GM18519 (cell line): Measurements from ENCODE around the gene CHD1L.
"Not testable (repeated sequence)": the region's sequence is repeated elsewhere in the genome, so short reads cannot be mapped to it uniquely, and the experiment has no call there.

Experiments
- ATAC-seq: cut with Tn5 transposase; IDR thresholded peaks from one replicate; pipeline ENCODE4 v1.9.1; 2021; ENCODE audit warnings: mild to moderate bottlenecking, moderate library complexity; ENCODE audit not compliant: unreplicated experiment, low FRiP score

Gene CHD1L

DNA sequence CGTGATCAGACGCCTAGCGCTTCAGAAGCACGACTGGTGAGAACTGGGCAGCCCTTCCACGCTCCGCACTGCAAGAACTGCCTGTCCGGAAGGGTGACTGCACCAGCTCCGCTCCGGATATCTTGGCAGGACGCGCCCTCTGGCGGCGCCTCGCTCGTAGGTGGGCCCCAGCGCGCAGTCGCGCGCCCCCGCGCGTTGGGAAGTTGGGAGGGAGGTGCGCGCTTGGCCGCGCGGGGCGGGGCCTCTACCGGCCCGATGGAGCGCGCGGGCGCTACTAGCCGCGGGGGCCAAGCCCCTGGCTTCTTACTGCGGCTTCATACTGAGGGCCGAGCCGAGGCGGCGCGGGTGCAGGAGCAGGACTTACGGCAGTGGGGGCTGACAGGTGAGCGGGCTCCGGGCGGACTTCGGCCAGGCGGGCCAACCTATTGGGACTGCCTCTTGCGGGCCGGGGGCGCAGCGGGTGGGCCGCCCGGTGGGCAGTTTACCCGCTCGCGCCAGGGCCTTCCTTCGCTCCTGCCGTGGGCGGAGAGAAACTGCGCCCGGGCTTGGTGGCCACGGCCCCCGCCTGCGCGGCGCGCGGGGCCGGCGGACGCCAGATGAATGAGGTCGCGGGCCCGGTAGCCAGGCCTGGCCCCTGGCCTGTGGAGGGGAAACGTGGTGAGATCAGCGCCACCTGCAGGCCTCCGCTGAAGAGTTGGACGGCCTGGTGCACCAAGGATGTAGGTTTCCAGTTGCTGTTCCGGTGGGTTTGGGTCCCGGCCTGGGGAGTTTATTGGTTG, at the start of gene CHD1L:
Gene CHD1L (plus strand): TSS at position 236 of the 779 bp plus-strand sequence. CDS start 20 bp downstream, at position 256.
- ATAC-seq, result peak; percentile 85

- ATAC-seq, result not testable (repeated sequence)
Measured at GRCh38 chr1:147197324-147197723, 45.2 kb upstream of the CHD1L start.

DNA sequence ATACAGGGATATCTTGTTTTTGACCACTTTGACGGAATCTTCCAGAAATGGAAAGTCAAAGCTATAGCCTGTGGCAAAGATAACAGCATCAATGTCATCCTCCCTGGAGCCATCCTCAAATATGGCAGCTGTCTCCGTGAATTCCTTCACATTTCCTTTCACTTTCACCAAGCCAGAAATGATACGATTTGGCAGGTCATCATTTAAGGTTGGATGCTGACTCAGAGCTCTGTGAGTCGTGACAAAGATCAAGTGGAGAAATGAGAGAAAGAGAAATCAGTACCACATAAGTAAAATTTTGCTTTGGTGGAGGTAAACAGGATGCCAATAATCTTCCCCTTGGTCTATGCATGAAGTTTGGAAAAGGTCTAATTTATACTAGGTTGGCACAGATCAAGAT, 41.2 kb upstream of the CHD1L start:
- ATAC-seq, result no peak

DNA sequence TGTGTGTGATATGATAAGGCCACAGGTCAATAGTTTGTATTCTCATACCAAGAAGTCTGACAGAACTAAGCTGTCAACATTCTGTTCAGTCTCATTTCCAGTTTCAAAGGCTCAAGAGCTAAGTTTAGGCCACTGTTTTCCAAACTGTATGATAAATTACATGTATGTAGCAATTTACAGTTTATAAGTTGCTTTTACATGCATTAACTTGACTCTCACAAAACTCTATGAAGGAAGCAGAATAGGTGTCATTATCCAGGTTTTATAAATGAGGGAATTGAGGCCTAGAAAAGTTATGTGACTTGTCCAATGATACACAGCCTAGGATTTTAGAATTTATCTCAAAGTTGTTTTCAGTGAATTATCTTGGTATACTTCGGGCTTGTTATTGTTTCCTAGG, 40.7 kb upstream of the CHD1L start:
- ATAC-seq, result no peak

- no peak for ATAC-seq
Measured at GRCh38 chr1:147202576-147202975, 39.9 kb upstream of the CHD1L start.

- no peak for ATAC-seq
Measured at GRCh38 chr1:147204080-147204479, 38.4 kb upstream of the CHD1L start.

- ATAC-seq, result no peak
Measured at GRCh38 chr1:147207192-147207591, 35.3 kb upstream of the CHD1L start.

DNA sequence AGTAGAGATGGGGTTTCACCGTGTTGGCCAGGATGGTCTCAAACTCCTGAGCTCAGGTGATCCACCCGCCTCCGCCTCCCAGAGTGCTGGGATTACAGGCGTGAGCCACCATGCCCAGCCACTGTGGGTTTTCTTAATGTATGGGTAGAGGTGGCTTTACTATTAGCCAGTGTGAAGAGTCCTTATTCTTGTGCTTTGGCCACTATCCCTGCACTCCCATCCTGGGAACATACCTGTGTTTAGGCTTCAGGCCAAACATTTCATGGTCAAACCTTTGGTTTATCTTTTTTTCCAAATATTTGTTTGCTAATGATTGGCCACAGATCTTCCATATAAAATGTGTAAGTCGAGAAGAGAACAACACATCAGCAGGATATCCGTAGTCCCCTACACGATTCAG, 33.9 kb upstream of the CHD1L start:
- no peak for ATAC-seq

DNA sequence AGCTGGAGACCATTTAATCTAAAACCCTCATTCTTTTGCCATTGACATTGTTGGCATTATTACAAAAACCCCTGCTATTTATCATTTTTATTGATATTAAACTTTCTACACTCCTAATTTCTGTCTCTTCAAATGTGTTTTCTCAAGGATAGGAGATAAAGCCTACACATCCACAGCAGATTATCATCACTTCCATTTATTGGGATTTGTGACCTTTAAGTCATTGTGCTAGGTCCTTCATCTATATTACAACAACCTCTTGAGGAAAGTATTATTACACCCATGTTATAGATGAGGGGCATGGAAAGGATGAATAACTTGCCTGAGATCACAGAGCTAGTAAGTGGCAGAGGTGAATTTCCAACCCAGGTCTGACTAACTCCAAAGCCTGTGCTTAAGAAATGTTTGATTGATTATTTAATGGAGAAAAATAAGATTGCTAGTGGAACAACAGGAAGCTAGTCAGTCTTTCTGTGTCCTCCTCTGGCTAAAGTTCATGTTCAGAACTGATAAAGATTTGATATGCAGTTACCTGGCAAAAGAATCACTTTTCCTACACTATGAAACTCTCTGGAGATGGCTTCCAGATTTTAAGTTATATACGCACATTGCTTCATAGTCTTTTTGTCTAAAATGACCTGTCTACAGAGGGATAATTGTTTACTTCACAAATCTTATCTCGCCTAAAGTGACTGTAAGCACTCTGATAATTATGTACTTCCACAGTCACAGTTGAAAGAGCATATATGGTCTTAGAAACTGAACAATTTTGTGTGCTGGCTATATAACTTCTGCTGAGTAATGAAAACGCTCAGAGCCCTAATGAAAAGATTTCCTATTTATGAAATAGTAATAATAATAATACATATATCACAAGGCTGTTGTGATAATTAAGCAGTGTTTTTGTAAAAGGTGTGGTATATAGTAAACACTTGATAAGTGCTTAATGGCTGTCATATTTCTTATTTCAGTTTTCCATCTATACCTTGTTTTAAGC, 32.4 kb upstream of the CHD1L start:
- no peak for ATAC-seq

GRCh38 chr1:147210987-147211386, 31.5 kb upstream of the CHD1L start:
- no peak for ATAC-seq

GRCh38 chr1:147211577-147211976, 30.9 kb upstream of the CHD1L start:
- ATAC-seq, result no peak

DNA sequence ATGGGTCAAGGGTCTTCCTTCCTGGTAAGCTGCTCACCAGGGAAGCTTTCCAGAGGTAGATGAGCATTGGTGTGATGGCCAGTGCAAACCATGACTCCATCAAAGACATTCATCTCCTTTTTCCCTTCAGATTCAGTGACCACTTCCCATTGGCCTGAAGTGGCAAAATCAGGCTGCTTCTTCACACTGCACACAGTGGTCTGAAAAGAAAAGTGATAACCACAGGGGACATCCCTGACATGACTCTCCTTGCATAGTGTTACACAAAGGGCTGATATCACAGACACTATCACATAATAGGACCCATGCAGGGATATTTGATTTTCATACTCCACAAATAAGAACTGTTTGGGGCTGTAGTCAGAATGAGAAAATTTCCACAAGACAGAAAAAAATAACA, 29.2 kb upstream of the CHD1L start:
- no peak for ATAC-seq

GRCh38 chr1:147214325-147214724, 28.2 kb upstream of the CHD1L start:
- ATAC-seq, result no peak

DNA sequence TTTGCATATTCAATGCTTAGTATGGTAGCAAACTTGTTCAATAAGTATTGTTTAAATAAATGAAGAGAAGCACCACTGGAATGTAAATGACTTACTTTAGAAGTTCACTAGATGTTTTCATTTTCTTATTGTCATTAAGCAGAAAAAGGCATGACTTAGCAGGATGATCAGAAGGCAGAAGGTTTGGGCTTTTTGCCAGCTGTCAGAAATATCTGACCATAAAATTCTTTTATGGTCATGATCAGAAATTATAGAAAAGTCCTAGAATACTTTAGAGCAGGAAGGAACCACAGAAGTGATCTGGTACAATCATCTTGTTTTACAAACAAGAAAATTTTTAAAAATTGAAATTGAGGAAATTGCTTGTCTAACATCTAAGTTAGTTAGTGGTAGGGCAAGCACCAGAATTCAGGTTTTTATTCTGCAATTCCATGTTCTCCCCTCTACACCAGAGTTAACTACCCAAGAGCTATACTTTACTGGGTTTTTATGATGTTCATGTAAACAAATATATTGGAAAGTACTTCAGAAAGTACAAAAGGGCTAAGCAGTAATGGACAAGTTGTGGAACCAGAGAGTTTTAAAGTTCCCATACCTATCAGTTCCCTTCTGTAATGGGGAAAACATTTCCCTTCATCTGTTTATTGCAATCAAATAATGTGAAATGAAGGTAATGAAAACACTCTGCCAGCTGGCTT, 27.5 kb upstream of the CHD1L start:
- ATAC-seq, result no peak

GRCh38 chr1:147215540-147215916, 27.0 kb upstream of the CHD1L start:
- ATAC-seq, result no peak

GRCh38 chr1:147216124-147216523, 26.4 kb upstream of the CHD1L start:
- ATAC-seq, result no peak

GRCh38 chr1:147217141-147217540, 25.3 kb upstream of the CHD1L start:
- ATAC-seq, result no peak

DNA sequence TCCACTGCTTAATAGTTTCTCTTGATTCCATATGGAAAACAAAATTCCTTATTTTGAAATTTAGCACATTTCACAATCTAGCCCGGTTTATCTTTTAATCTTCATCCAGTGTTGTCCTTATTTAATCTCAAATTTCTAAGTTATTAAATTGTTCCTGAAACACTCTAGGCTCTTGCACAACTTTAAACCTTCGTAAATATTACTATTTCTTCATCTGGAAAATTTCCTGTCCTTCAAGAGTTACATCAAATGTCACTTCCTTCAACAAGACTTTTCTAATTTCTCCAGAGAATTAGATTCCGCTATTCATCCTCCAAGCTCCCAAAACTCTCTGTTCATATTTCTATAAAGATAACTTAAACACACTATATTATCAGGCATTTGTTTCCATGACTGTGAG, 23.9 kb upstream of the CHD1L start:
- no peak for ATAC-seq

GRCh38 chr1:147223740-147224615, 18.5 kb upstream of the CHD1L start:
- no peak for ATAC-seq

- peak; percentile 46 for ATAC-seq
Measured at GRCh38 chr1:147225193-147225730, 17.2 kb upstream of the CHD1L start, which contains the start of gene FMO5. TSS of gene FMO5 (minus strand) at chr1:147225339. CDS start at chr1:147225029, 310 bp downstream.
